CD4-positive, alpha-beta memory T cell (primary cell): ENCODE measurements around the gene HECTD1. TPM values are rescaled to one million over a fixed set of nuclear protein-coding genes. Genes with fewer than 3 reads are reported as not detected.

Experiments
- CTCF ChIA-PET: fragments of 350-600 bp; sonication (Branson Sonifier 250); formaldehyde crosslinking; loops from one replicate; lab custom pipeline; 2021; ENCODE audit warnings: inconsistent platforms; ENCODE audit not compliant: partially characterized antibody; lab: Charles Lee
- POLR2A ChIA-PET: fragments of 350-600 bp; sonication (Branson Sonifier 250); formaldehyde crosslinking; loops from one replicate; lab custom pipeline; 2021; ENCODE audit not compliant: partially characterized antibody; lab: Charles Lee
- DNase-seq, 5 donors: peaks; one replicate each; pipeline versions ENCODE4 v3.0.0 to v3.0.0-alpha.2; 2020 to 2022; ENCODE audit warnings: mixed read lengths in 1 of 5
- H3K27ac ChIP-seq: one replicate; pipeline ENCODE4 v1.7.0; 2013; ENCODE audit warnings: low read depth, low read length
- H3K27me3 ChIP-seq: 2 replicates; pipeline ENCODE4 v1.7.0; 2013; ENCODE audit warnings: mild to moderate bottlenecking, low read length, moderate library complexity; ENCODE audit not compliant: insufficient read depth
- H3K36me3 ChIP-seq: 2 replicates; pipeline ENCODE4 v1.7.0; 2013; ENCODE audit warnings: mild to moderate bottlenecking, low read length, moderate library complexity; ENCODE audit not compliant: insufficient read depth
- H3K4me1 ChIP-seq: 2 replicates; pipeline ENCODE4 v1.7.0; 2013; ENCODE audit warnings: mild to moderate bottlenecking, low read length, moderate library complexity; ENCODE audit not compliant: insufficient read depth
- H3K4me3 ChIP-seq, 2 donors: one replicate each; pipeline ENCODE4 v1.7.0; 2013; ENCODE audit warnings: low read length in 2 of 2, mild to moderate bottlenecking in 1 of 2
- H3K9me3 ChIP-seq, 2 donors: one replicate each; pipeline ENCODE4 v1.7.0; 2013; ENCODE audit warnings: low read length in 2 of 2, control low read depth in 1 of 2; ENCODE audit not compliant: control insufficient read depth in 1 of 2
- H3K27ac Mint-ChIP-seq, 7 donors: one replicate each; pipeline ENCODE4 v1.8.0; 2020 to 2021; ENCODE audit warnings: mixed read lengths in 7 of 7, mild to moderate bottlenecking in 6 of 7, inconsistent platforms in 3 of 7, moderate library complexity in 3 of 7
- H3K27me3 Mint-ChIP-seq, 2 donors: one replicate each; pipeline ENCODE4 v1.8.0; 2020 to 2021; ENCODE audit warnings: mixed read lengths in 2 of 2
- H3K36me3 Mint-ChIP-seq, 2 donors: one replicate each; pipeline ENCODE4 v1.8.0; 2020 to 2021; ENCODE audit warnings: mixed read lengths in 2 of 2, inconsistent platforms in 1 of 2, mild to moderate bottlenecking in 1 of 2
- H3K4me1 Mint-ChIP-seq, 4 donors: one replicate each; pipeline ENCODE4 v1.8.0; 2020 to 2021; ENCODE audit warnings: mixed read lengths in 4 of 4, mild to moderate bottlenecking in 1 of 4
- H3K4me3 Mint-ChIP-seq, 8 donors: one replicate each; pipeline ENCODE4 v1.8.0; 2020 to 2021; ENCODE audit warnings: mixed read lengths in 8 of 8, mild to moderate bottlenecking in 7 of 8, moderate library complexity in 6 of 8, inconsistent platforms in 3 of 8
- H3K9me3 Mint-ChIP-seq, 8 donors: one replicate each; pipeline ENCODE4 v1.8.0; 2020 to 2021; ENCODE audit warnings: mixed read lengths in 8 of 8, mild to moderate bottlenecking in 5 of 8, inconsistent platforms in 3 of 8, moderate library complexity in 1 of 8
- intact Hi-C: fragments of 100-400 bp; cut with micrococcal nuclease; formaldehyde crosslinking; loops from one replicate; pipeline ENCODE4 v1.15.1; 2023
- polyA plus RNA-seq, 2 donors: library from polyadenylated mRNA; unstranded; fragments of 300-500 nt; fragmentation: Illumina TruSeq; gene quantifications; one replicate each; pipeline ENCODE4 v1.2.3, GENCODE V29; 2021
- total RNA-seq, 2 experiments: library from RNA; stranded (reverse); gene quantifications; one replicate each; pipeline ENCODE4 v1.2.3, GENCODE V29; 2021

The HECTD1 gene
- total and polyA plus RNA-seq, 4 experiments from 2014 or later: 15.6 to 170 (median 96.6) TPM

GRCh38 chr14:31173120-31173837 lies 34.3 kb downstream of the HECTD1 start:
- intact Hi-C loops: no loop called here
- Mint-ChIP-seq H3K4me3 (no peak overlapping the region), H3K27me3 (no peaks in the 10 kb centered on the region), H3K4me1 (peaks cover 0 to 7% (median 3%) of the 10 kb centered on the region in 4 donors), H3K9me3 (no peaks in the 10 kb centered on the region), H3K27ac (no peak overlapping the region), H3K36me3 (peaks cover 41 to 65% of the 10 kb centered on the region in 2 donors)
- POLR2A ChIA-PET: interaction anchor here (0.6 to 1.6 kb wide), 4 partner anchors 33 to 64 kb away, joined by 3 to 6 read pairs (median 4); no protein-coding TSS in a partner anchor
- Histone ChIP-seq H3K4me3 (no peak overlapping the region), H3K9me3 (no peaks in the 10 kb centered on the region), H3K27me3 (no peaks in the 10 kb centered on the region), H3K36me3 (peaks cover 38% of the 10 kb centered on the region), H3K4me1 (no peaks in the 10 kb centered on the region), H3K27ac (no peak overlapping the region)
- CTCF ChIA-PET: interaction anchor here (0.9 to 1.0 kb wide), 2 partner anchors 9 to 34 kb away, joined by 3 read pairs; partner anchors contain the start of gene HECTD1
- DNase-seq: no peak

DNA sequence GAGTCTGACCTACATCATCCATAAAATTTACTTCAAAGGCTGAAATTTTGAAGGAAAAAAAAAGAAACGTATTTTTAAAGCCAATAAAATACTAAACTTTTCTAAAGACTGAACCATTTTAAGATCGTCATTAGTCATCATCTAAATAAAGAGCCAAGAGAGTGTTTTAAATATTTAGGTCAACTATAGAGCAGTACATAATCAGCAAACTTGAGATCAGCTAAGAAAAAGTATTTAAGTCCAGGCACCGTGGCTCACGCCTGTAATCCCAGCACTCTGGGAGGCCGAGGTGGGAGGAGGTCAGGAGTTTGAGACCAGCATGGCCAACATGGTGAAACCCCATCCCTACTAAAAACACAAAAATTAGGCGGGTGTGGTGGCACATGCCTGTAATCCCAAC lies 35.5 kb downstream of the HECTD1 start:
- no peaks in the 10 kb centered on the region for H3K9me3 Mint-ChIP-seq
- no peak overlapping the region for H3K4me3 ChIP-seq
- H3K4me1 Mint-ChIP-seq: peaks cover 0 to 3% (median 1%) of the 10 kb centered on the region in 4 donors
- CTCF ChIA-PET: no interaction called here
- H3K27ac Mint-ChIP-seq: no peak overlapping the region
- no peaks in the 10 kb centered on the region for H3K4me1 ChIP-seq
- H3K4me3 Mint-ChIP-seq: no peak overlapping the region
- intact Hi-C loops: no loop called here
- no peak overlapping the region for H3K27ac ChIP-seq
- H3K36me3 Mint-ChIP-seq: peaks cover 43 to 69% of the 10 kb centered on the region in 2 donors
- H3K27me3 ChIP-seq: no peaks in the 10 kb centered on the region
- H3K9me3 ChIP-seq: no peaks in the 10 kb centered on the region
- peaks cover 49% of the 10 kb centered on the region for H3K36me3 ChIP-seq
- DNase-seq: no peak
- POLR2A ChIA-PET: no interaction called here
- H3K27me3 Mint-ChIP-seq: no peaks in the 10 kb centered on the region

GRCh38 chr14:31170411-31170810 lies 37.2 kb downstream of the HECTD1 start:
- Mint-ChIP-seq H3K4me1 (peaks cover 0 to 6% (median 0%) of the 10 kb centered on the region in 4 donors), H3K27ac (peak overlapping the region in 2 of 7 donors; percentile 18 to 65), H3K36me3 (peaks cover 50 to 76% of the 10 kb centered on the region in 2 donors), H3K27me3 (no peaks in the 10 kb centered on the region), H3K9me3 (no peaks in the 10 kb centered on the region), H3K4me3 (no peak overlapping the region)
- Histone ChIP-seq H3K4me1 (no peaks in the 10 kb centered on the region), H3K4me3 (no peak overlapping the region), H3K9me3 (no peaks in the 10 kb centered on the region), H3K27me3 (no peaks in the 10 kb centered on the region), H3K27ac (no peak overlapping the region), H3K36me3 (peaks cover 56% of the 10 kb centered on the region)
- no peak for DNase-seq
- CTCF ChIA-PET: interaction anchor here (1.0 kb wide), 1 partner anchor 186 kb away, joined by 3 read pairs; no protein-coding TSS in a partner anchor
- intact Hi-C loops: no loop called here
- POLR2A ChIA-PET: interaction anchor here (2.3 kb wide), 1 partner anchor 37 kb away, joined by 15 read pairs; the partner anchor contains the start of gene HECTD1

DNA sequence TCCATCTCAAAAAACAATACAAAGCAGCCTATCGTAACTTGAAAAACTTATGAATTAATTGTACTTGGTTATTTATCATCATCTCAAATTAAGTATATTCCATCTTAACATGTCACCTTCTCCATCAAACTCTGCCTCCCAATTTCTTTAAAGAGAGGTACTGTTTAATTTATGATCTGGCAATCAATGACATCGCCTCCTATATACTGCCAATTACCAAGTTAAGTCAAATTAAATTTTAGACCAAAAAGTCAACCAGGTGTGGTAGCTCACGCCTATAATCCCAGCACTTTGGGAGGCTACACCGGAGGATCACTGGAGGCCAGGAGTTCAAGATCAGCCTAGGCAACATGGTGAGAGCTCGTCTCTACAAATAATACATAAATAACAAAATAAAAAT lies 37.7 kb downstream of the HECTD1 start:
- Histone ChIP-seq H3K36me3 (peaks cover 56% of the 10 kb centered on the region), H3K4me1 (no peaks in the 10 kb centered on the region), H3K27ac (no peak overlapping the region), H3K4me3 (no peak overlapping the region), H3K27me3 (no peaks in the 10 kb centered on the region), H3K9me3 (no peaks in the 10 kb centered on the region)
- Mint-ChIP-seq H3K9me3 (no peaks in the 10 kb centered on the region), H3K4me3 (no peak overlapping the region), H3K27me3 (no peaks in the 10 kb centered on the region), H3K27ac (no peak overlapping the region), H3K4me1 (peaks cover 0 to 8% (median 1%) of the 10 kb centered on the region in 4 donors), H3K36me3 (peaks cover 55 to 79% of the 10 kb centered on the region in 2 donors)
- intact Hi-C loops: no loop called here
- DNase-seq: no peak
- ChIA-PET POLR2A (interaction anchor here (2.3 kb wide), 1 partner anchor 37 kb away, joined by 15 read pairs; the partner anchor contains the start of gene HECTD1), CTCF (interaction anchor here (1.0 kb wide), 2 partner anchors 14 to 187 kb away, joined by 3 read pairs; no protein-coding TSS in a partner anchor)

DNA sequence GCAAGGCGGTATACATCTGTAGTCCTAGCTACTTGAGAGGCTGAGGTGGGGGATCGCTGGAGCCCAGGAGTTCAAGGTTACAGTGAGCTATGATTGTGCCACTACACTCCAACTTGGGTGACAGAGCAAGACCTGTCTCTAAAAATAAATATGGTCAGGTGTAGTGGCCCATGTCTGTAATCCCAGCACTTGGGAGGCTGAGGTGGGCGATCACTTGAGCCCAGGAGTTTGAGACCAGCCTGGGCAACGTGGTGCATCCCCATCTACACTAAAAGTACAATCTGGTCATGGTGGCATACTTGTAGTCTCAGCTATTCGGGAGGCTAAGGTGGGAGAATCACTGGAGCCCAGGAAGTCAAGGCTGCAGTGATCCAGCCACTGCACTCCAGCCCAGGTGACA lies 40.6 kb downstream of the HECTD1 start:
- H3K27me3 Mint-ChIP-seq: no peaks in the 10 kb centered on the region
- CTCF ChIA-PET: interaction anchor here (0.6 to 1.4 kb wide), 2 partner anchors 16 to 279 kb away, joined by 3 read pairs; no protein-coding TSS in a partner anchor
- H3K36me3 Mint-ChIP-seq: peaks cover 45 to 77% of the 10 kb centered on the region in 2 donors
- peaks cover 37% of the 10 kb centered on the region for H3K36me3 ChIP-seq
- no peak overlapping the region for H3K4me3 Mint-ChIP-seq
- H3K27ac ChIP-seq: no peak overlapping the region
- no peaks in the 10 kb centered on the region for H3K27me3 ChIP-seq
- DNase-seq: no peak
- POLR2A ChIA-PET: interaction anchor here (1.3 kb wide), 1 partner anchor 40 kb away, joined by 3 read pairs; the partner anchor contains the start of gene HECTD1
- H3K9me3 ChIP-seq: no peaks in the 10 kb centered on the region
- no peaks in the 10 kb centered on the region for H3K9me3 Mint-ChIP-seq
- H3K4me3 ChIP-seq: no peak overlapping the region
- no peaks in the 10 kb centered on the region for H3K4me1 ChIP-seq
- H3K4me1 Mint-ChIP-seq: peaks cover 0 to 9% (median 1%) of the 10 kb centered on the region in 4 donors
- H3K27ac Mint-ChIP-seq: no peak overlapping the region
- intact Hi-C loops: no loop called here

GRCh38 chr14:31166271-31166561 lies 41.4 kb downstream of the HECTD1 start:
- Histone ChIP-seq H3K4me1 (no peaks in the 10 kb centered on the region), H3K27ac (no peak overlapping the region), H3K9me3 (no peaks in the 10 kb centered on the region), H3K27me3 (no peaks in the 10 kb centered on the region), H3K4me3 (no peak overlapping the region), H3K36me3 (peaks cover 36% of the 10 kb centered on the region)
- no peak for DNase-seq
- Mint-ChIP-seq H3K9me3 (no peaks in the 10 kb centered on the region), H3K36me3 (peaks cover 44 to 78% of the 10 kb centered on the region in 2 donors), H3K27ac (peak overlapping the region in 4 of 7 donors; percentile 35 to 75 (median 48)), H3K27me3 (no peaks in the 10 kb centered on the region), H3K4me1 (peaks cover 0 to 9% (median 1%) of the 10 kb centered on the region in 4 donors), H3K4me3 (no peak overlapping the region)
- intact Hi-C loops: no loop called here
- CTCF ChIA-PET: no interaction called here
- POLR2A ChIA-PET: interaction anchor here (1.3 kb wide), 1 partner anchor 41 kb away, joined by 3 read pairs; the partner anchor contains the start of gene HECTD1

DNA sequence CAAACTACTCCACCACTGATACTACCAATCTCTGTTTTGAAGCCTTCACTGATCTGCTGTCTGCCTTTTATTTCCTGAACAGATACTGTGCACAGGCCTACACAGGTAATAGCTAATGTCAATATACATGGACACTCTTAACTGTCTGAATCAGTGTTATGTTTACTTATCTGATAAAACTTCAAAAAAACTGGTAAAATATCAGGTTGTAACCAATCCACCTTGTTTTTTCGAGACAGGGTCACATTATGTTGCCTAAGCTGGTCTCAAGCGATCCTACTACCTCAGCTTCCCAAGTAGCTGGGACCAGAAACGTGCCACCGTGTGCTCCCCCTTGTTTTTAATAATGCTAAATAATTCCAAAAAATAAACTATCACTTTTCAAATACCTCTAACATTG lies 43.5 kb downstream of the HECTD1 start:
- H3K27me3 ChIP-seq: no peaks in the 10 kb centered on the region
- ChIA-PET CTCF (interaction anchor here (1.1 to 1.7 kb wide), 2 partner anchors 10 to 12 kb away, joined by 3 read pairs; no protein-coding TSS in a partner anchor), POLR2A (interaction anchor here (1.0 kb wide), 1 partner anchor 44 kb away, joined by 3 read pairs; the partner anchor contains the start of gene HECTD1)
- no peak overlapping the region for H3K27ac ChIP-seq
- H3K27ac Mint-ChIP-seq: peak overlapping the region in 3 of 7 donors; percentile 12 to 76 (median 50)
- H3K27me3 Mint-ChIP-seq: no peaks in the 10 kb centered on the region
- no peak overlapping the region for H3K4me3 Mint-ChIP-seq
- H3K4me1 Mint-ChIP-seq: peaks cover 0 to 9% (median 1%) of the 10 kb centered on the region in 4 donors
- H3K4me1 ChIP-seq: no peaks in the 10 kb centered on the region
- intact Hi-C loops: no loop called here
- H3K9me3 ChIP-seq: no peaks in the 10 kb centered on the region
- peaks cover 23% of the 10 kb centered on the region for H3K36me3 ChIP-seq
- no peak for DNase-seq
- H3K9me3 Mint-ChIP-seq: no peaks in the 10 kb centered on the region
- H3K36me3 Mint-ChIP-seq: peaks cover 34 to 66% of the 10 kb centered on the region in 2 donors
- no peak overlapping the region for H3K4me3 ChIP-seq
